Measurements from ENCODE around the gene FAM110A. TPM values are rescaled to one million over a fixed set of nuclear protein-coding genes. Genes with fewer than 3 reads are reported as not detected.

Gene FAM110A
- total and polyA plus RNA-seq, 2 experiments from 2014 or later: 30.2 to 34.4 TPM

DNA sequence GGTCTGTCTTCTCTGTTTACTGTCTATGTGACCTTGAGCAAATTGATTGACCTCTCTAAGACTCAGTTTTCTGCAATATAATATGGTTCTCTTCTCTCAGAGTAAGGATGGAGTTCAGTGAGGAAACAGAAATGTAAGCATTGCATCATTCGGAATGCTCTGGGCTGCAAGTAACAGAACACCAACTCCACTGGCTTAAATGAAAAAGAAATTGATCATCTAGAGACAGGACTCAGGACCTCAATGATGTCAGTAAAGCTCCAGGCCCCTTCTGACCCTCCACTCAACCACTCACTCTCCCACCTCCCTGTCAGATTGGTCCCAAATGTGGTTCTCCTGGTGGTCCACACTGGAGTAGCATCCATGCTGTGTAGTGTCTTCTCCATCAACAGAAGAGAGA is 31.9 kb downstream of the FAM110A start:
- H3K27me3 ChIP-seq: peaks cover 4% of the 10 kb centered on the region
- TF ChIP-seq, protein P1, sequence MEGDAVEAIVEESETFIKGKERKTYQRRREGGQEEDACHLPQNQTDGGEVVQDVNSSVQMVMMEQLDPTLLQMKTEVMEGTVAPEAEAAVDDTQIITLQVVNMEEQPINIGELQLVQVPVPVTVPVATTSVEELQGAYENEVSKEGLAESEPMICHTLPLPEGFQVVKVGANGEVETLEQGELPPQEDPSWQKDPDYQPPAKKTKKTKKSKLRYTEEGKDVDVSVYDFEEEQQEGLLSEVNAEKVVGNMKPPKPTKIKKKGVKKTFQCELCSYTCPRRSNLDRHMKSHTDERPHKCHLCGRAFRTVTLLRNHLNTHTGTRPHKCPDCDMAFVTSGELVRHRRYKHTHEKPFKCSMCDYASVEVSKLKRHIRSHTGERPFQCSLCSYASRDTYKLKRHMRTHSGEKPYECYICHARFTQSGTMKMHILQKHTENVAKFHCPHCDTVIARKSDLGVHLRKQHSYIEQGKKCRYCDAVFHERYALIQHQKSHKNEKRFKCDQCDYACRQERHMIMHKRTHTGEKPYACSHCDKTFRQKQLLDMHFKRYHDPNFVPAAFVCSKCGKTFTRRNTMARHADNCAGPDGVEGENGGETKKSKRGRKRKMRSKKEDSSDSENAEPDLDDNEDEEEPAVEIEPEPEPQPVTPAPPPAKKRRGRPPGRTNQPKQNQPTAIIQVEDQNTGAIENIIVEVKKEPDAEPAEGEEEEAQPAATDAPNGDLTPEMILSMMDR (IDR thresholded peaks at IDR 0.05; ENCODE audit: low read depth, low read length): no peak
- H3K4me3 ChIP-seq: no peak overlapping the region
- DNase-seq (ENCODE audit: low read depth in 1 of 2, low spot score in 1 of 2): no peak
- no peaks in the 10 kb centered on the region for H3K4me1 ChIP-seq (ENCODE audit: low read depth)
- H3K27ac ChIP-seq: no peak overlapping the region
- no peaks in the 10 kb centered on the region for H3K9me3 ChIP-seq (ENCODE audit: low read depth)
- no peaks in the 10 kb centered on the region for H3K36me3 ChIP-seq

DNA sequence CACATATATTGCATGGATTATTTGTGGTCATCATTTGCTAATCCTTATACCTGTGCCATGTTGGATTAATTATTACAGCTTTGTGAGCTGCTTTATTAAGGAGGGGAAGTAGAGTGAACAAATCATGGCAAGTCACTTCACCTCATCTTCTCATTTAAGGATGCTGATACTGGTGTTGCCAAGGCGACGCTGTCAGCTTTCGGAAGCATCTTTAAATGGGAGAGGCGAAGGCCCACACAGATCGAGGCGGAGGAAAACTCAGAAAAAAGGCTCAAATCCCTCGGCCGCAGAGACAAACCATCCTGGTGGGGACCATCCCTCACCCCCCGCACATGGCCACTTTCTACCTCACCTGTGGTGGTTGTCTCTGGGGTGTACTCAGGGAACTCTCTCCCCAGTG is 34.8 kb downstream of the FAM110A start:
- no peak overlapping the region for H3K27ac ChIP-seq
- no peaks in the 10 kb centered on the region for H3K4me1 ChIP-seq (ENCODE audit: low read depth)
- no peak for DNase-seq (ENCODE audit: low read depth in 1 of 2, low spot score in 1 of 2)
- H3K9me3 ChIP-seq (ENCODE audit: low read depth): no peaks in the 10 kb centered on the region
- TF ChIP-seq, protein P1 (IDR thresholded peaks at IDR 0.05; ENCODE audit: low read depth, low read length): no peak
- H3K27me3 ChIP-seq: peaks cover 4% of the 10 kb centered on the region
- H3K4me3 ChIP-seq: no peak overlapping the region
- H3K36me3 ChIP-seq: no peaks in the 10 kb centered on the region

GRCh38 chr20:869606-870005 is 36.1 kb downstream of the FAM110A start:
- DNase-seq (ENCODE audit: low read depth in 1 of 2, low spot score in 1 of 2): no peak
- no peak overlapping the region for H3K27ac ChIP-seq
- TF ChIP-seq, protein P1 (IDR thresholded peaks at IDR 0.05; ENCODE audit: low read depth, low read length): no peak
- no peaks in the 10 kb centered on the region for H3K9me3 ChIP-seq (ENCODE audit: low read depth)
- no peaks in the 10 kb centered on the region for H3K4me1 ChIP-seq (ENCODE audit: low read depth)
- no peak overlapping the region for H3K4me3 ChIP-seq
- peaks cover 4% of the 10 kb centered on the region for H3K27me3 ChIP-seq
- no peaks in the 10 kb centered on the region for H3K36me3 ChIP-seq

- no peaks in the 10 kb centered on the region for H3K36me3 ChIP-seq
- no peaks in the 10 kb centered on the region for H3K9me3 ChIP-seq (ENCODE audit: low read depth)
- TF ChIP-seq, protein P1 (IDR thresholded peaks at IDR 0.05; ENCODE audit: low read depth, low read length): no peak
- H3K27ac ChIP-seq: no peak overlapping the region
- H3K4me1 ChIP-seq (ENCODE audit: low read depth): no peaks in the 10 kb centered on the region
- H3K27me3 ChIP-seq: peaks cover 4% of the 10 kb centered on the region
- DNase-seq (ENCODE audit: low read depth in 1 of 2, low spot score in 1 of 2): no peak
- H3K4me3 ChIP-seq: no peak overlapping the region
These were observed 37.2 kb downstream of the FAM110A start for GRCh38 chr20:870758-871157.

- H3K9me3 ChIP-seq (ENCODE audit: low read depth): no peaks in the 10 kb centered on the region
- DNase-seq (ENCODE audit: low read depth in 1 of 2, low spot score in 1 of 2): no peak
- TF ChIP-seq, protein P1 (IDR thresholded peaks at IDR 0.05; ENCODE audit: low read depth, low read length): no peak
- peaks cover 4% of the 10 kb centered on the region for H3K27me3 ChIP-seq
- no peak overlapping the region for H3K4me3 ChIP-seq
- H3K4me1 ChIP-seq (ENCODE audit: low read depth): no peaks in the 10 kb centered on the region
- no peak overlapping the region for H3K27ac ChIP-seq
- H3K36me3 ChIP-seq: no peaks in the 10 kb centered on the region
These were observed 37.9 kb downstream of the FAM110A start for GRCh38 chr20:871436-871835.

DNA sequence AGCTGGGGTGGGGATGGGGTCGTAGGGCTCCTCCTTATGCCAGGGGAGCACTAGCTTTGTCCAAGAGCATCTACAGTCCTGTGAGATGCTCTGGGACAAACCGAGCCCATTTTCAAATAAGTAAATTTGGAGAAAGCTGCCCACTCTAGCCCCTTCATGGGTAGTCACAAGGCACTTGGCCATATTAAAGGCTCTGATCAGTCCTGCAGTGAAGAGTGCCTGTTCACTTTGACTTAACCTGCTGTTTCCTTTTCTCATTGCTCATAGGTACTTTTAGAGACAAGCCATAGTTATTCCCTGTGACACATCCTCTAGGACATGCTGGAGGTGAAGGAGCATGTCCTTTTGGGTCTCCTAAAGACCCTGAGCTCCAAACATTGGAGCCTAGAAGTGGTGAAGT is 38.4 kb downstream of the FAM110A start:
- no peak for DNase-seq (ENCODE audit: low read depth in 1 of 2, low spot score in 1 of 2)
- TF ChIP-seq, protein P1 (IDR thresholded peaks at IDR 0.05; ENCODE audit: low read depth, low read length): no peak
- Histone ChIP-seq H3K4me3 (no peak overlapping the region), H3K4me1 (ENCODE audit: low read depth) (no peaks in the 10 kb centered on the region), H3K36me3 (no peaks in the 10 kb centered on the region), H3K27me3 (peaks cover 4% of the 10 kb centered on the region), H3K9me3 (ENCODE audit: low read depth) (no peaks in the 10 kb centered on the region), H3K27ac (no peak overlapping the region)
